SHP77 treated with DMSO at 0.1 percent for 48 hours (cell line): ENCODE results near the gene SEMA4C.
A peak's percentile ranks its signal among the peaks of the same experiment; 100 is the strongest.

Experiments used
- DNase-seq: peaks from one replicate; lab custom pipeline; 2025; lab: John Stamatoyannopoulos, UW

Gene SEMA4C, protein sequence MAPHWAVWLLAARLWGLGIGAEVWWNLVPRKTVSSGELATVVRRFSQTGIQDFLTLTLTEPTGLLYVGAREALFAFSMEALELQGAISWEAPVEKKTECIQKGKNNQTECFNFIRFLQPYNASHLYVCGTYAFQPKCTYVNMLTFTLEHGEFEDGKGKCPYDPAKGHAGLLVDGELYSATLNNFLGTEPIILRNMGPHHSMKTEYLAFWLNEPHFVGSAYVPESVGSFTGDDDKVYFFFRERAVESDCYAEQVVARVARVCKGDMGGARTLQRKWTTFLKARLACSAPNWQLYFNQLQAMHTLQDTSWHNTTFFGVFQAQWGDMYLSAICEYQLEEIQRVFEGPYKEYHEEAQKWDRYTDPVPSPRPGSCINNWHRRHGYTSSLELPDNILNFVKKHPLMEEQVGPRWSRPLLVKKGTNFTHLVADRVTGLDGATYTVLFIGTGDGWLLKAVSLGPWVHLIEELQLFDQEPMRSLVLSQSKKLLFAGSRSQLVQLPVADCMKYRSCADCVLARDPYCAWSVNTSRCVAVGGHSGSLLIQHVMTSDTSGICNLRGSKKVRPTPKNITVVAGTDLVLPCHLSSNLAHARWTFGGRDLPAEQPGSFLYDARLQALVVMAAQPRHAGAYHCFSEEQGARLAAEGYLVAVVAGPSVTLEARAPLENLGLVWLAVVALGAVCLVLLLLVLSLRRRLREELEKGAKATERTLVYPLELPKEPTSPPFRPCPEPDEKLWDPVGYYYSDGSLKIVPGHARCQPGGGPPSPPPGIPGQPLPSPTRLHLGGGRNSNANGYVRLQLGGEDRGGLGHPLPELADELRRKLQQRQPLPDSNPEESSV

GRCh38 chr2:96869822-96870625 is at the start of gene SEMA4C:
TSS of gene SEMA4C (minus strand) at chr2:96870080. CDS start at chr2:96867886, 2,194 bp downstream.
- DNase-seq, result peak; percentile 12

GRCh38 chr2:96918754-96919550 is 49.1 kb upstream of the SEMA4C start:
- no peak for DNase-seq

DNA sequence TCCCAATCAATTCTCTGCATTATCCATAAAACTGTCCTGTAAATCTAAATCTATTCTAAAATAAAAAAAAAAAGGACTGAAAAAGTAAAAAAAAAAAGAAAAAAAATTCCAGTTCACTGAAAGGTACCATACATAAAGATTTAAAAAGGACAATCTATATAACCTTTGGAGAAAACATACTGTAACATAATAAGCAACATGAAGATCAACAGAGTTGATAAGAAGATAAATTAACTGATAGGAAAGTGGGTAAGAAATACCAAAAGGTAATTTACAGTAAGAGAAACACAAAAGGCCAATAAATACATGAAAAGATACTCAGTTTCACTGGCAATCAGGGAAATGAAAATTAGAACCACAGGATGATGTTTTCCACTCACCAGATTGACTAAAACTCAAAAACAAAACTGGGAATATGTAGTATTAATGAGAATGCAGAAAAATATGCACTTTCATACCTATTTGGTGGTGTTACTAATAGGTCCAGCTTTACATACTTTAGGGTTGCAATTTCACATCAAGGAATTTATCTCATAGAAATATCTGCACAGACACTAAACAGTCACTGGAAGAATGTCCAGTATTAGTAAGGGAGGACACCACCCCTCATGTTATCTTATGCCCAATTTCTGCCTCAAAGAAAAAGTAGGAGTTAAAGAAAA is 48.3 kb upstream of the SEMA4C start:
- no peak for DNase-seq

GRCh38 chr2:96916646-96917543 is 47.0 kb upstream of the SEMA4C start:
- peak; percentile 78 for DNase-seq

DNA sequence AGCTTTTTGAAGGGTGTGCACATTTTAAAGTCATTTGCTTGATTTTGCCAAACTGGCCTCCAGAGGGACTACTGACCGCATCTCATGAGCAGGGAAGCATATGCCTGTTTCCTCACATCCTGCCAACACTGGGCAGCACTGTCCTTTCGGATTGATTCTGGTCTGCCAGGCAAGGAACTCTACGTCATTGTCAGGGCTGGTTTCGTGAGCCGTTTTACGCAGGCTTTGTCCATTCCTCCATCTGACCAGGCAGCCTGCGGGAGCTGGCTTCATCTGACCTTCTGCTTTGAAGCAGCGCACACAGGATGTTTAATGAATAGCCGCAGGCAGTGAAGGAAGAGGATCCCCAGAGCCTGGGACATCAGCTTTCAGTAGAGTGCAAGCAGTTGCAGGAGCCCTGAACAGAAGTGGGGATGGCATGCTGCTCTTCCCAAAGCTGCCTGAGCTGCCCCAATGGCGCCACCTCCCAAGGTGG is 46.3 kb upstream of the SEMA4C start:
- peak; percentile 68 for DNase-seq

- no peak for DNase-seq
Observed at GRCh38 chr2:96914332-96914731, 44.5 kb upstream of the SEMA4C start.

DNA sequence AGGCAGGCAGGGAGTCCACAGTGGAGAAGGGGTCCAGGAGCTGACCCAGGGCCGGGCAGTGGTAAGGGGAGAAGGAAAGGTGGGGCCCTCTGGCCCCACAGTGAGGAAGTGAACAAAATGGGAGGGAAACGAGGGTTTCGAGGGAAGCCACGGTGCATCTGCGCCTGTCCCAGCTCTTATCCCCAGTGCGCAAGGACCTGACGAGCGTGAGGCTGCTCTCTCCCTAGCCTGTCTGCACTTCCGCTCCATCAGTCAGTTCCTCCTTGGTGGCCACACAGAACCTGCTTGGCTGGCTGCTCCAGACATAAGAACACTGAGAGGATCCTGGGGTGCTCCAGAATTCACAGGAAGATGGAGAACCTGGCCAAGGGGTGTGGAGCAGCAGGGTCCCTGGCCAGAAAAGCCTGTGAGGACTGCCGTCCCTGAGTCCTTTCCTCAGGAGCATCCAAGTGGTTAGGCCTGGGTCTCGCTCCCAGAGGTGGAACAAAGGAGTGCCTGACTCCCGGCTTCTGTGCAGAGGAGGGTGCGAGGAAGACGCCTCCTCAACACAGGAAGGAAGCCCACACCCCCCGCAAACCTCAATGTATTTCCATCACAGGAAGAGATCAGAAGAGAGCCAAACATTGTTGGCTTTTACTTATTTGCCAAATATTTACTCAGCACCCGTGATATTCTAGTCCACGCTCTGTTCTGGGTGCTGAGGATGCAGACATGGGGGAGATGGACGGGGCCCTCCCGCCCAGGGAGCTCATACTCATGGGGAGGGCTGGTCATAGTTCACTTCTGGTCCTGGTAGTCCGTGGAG is 43.7 kb upstream of the SEMA4C start:
- DNase-seq, result no peak

GRCh38 chr2:96913117-96913397 is 43.2 kb upstream of the SEMA4C start:
- no peak for DNase-seq

GRCh38 chr2:96912346-96913116 is 42.7 kb upstream of the SEMA4C start:
- no peak for DNase-seq

- no peak for DNase-seq
Observed at GRCh38 chr2:96909611-96910021, 39.7 kb upstream of the SEMA4C start.

GRCh38 chr2:96907115-96908041 is 37.5 kb upstream of the SEMA4C start:
- no peak for DNase-seq

GRCh38 chr2:96906729-96907114 is 36.8 kb upstream of the SEMA4C start:
- no peak for DNase-seq

DNA sequence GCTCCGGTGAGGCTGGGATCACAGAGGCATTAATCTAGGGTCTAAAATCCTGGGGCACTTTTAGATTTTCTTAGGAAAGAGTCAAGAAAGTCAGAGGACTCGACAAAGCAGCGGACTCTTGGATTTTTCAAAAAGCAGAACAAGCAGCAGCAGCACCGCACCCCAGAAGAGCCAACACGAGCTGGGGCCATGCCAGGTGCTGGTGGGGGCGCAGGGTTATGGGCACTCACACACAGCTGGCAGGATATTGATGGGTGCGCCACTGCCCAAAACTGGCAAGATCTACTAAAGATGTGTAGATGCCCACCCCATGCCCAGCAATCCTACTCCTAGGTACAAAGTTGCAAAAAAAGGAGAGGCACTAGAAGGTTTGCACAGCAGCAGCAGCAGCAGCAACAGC is 33.9 kb upstream of the SEMA4C start:
- DNase-seq, result no peak

- no peak for DNase-seq
Observed at GRCh38 chr2:96903318-96903717, 33.4 kb upstream of the SEMA4C start.

DNA sequence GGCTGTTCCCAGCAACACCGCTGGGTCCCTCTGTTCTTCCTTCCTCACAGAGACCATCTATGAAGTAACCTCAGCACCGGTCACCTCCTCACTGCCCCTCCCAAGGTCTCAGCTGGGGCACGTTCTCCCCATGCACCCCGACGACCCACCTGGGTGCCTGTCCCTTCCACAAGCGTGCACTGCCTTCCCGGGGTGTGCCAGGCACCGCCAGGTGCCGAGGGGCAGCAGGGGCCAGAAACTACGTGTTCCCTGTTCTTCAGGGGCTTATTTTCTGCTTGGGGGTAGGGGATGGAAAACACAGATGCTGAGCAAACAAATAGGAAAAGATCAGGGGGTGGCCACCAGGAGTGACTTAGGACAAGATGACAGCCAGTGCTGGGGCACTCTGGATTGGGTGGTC is 30.4 kb upstream of the SEMA4C start:
- DNase-seq, result no peak

DNA sequence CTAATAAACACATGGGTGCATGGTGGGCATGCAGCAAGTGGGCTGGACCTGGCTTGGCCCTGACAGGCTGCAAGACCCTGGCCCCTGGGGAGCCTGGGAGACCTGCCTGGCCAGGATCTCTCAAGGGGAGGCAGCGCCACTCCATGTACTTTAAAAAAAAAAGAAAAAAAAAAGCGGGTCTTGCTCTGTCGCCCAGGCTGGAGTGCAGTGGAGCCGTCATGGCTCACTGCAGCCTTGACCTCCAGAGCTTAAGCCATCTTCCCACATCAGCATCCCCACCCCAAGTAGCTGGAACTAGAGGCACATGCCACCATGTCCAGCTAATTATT is 29.5 kb upstream of the SEMA4C start:
- DNase-seq, result no peak

- no peak for DNase-seq
Observed at GRCh38 chr2:96898641-96899412, 28.9 kb upstream of the SEMA4C start.
